Tibial nerve (tissue), 3 donors: Measurements from ENCODE around the gene TRIM3.

Experiments
- POLR2A ChIP-seq, 2 donors: fragments of 450-650 bp; IDR thresholded peaks; one replicate each; pipeline ENCODE4 v1.6.1; 2017; ENCODE audit warnings: antibody characterized with exemption in 2 of 2, mild to moderate bottlenecking in 2 of 2, moderate library complexity in 2 of 2
- TF ChIP-seq, protein P1 (sequence below), 5 experiments: fragments of 200-600 bp in 3 of 5; fragments of 450-650 bp in 2 of 5; sonication (generic) in 3 of 5; IDR thresholded peaks; one replicate each; pipeline ENCODE4 v1.5.1; 2016 to 2019; ENCODE audit warnings: antibody characterized with exemption in 5 of 5, mild to moderate bottlenecking in 3 of 5, moderate library complexity in 2 of 5

DNA sequence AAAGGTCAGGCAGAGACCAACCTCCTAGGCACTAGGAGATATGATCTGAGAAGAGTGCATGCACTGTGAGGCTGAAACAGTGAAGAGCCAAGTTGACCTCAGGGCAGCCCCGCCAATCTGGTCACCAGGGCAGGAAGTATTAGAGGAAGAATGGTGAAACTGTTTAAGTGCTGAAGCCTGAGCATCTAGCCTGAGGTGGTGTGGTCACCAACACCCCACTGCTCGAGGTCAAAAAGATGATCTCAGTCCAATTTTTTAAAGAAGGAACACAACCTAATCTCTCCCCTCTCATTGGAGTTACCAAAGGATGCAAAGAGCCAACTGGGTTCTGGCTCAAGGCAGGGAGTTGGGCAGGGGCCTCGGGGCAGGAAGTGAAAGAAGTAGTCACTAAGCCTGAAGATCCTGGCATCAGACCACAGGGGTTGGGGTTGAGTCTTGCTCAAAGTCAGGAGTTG lies 58.8 kb downstream of the TRIM3 start:
- no peak for TF ChIP-seq POLR2A (IDR thresholded peaks at IDR 0.05)
- TF ChIP-seq, protein P1, sequence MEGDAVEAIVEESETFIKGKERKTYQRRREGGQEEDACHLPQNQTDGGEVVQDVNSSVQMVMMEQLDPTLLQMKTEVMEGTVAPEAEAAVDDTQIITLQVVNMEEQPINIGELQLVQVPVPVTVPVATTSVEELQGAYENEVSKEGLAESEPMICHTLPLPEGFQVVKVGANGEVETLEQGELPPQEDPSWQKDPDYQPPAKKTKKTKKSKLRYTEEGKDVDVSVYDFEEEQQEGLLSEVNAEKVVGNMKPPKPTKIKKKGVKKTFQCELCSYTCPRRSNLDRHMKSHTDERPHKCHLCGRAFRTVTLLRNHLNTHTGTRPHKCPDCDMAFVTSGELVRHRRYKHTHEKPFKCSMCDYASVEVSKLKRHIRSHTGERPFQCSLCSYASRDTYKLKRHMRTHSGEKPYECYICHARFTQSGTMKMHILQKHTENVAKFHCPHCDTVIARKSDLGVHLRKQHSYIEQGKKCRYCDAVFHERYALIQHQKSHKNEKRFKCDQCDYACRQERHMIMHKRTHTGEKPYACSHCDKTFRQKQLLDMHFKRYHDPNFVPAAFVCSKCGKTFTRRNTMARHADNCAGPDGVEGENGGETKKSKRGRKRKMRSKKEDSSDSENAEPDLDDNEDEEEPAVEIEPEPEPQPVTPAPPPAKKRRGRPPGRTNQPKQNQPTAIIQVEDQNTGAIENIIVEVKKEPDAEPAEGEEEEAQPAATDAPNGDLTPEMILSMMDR (IDR thresholded peaks at IDR 0.05), result no peak
